ENCODE measurements around the gene CXADR. TPM values are rescaled to one million over a fixed set of nuclear protein-coding genes. Genes with fewer than 3 reads are reported as not detected.

CXADR gene
- total RNA-seq, 1 experiment from 2014 or later, result 7.9 TPM

- TF ChIP-seq CTCF (IDR thresholded peaks at IDR 0.05; ENCODE audit: unreplicated experiment), result no peak
- peaks cover 13% of the 10 kb centered on the region for H3K36me3 Mint-ChIP-seq (ENCODE audit: insufficient read depth, unreplicated experiment)
- POLR2A ChIA-PET, result interaction anchor here (1.0 to 1.1 kb wide), 2 partner anchors 40 to 130 kb away, joined by 3 read pairs; no protein-coding TSS in a partner anchor
- intact Hi-C loops (cut with micrococcal nuclease), result no loop called here
- no peak overlapping the region for H3K27ac Mint-ChIP-seq (ENCODE audit: low read depth, unreplicated experiment)
- H3K9me3 Mint-ChIP-seq (ENCODE audit: unreplicated experiment), result no peaks in the 10 kb centered on the region
- no TSS peak for BruUV-seq (replicated peaks)
- H3K4me3 Mint-ChIP-seq (ENCODE audit: unreplicated experiment), result no peak overlapping the region
- H3K4me1 Mint-ChIP-seq (ENCODE audit: insufficient read depth, unreplicated experiment), result peaks cover 16% of the 10 kb centered on the region
- no peak for DNase-seq (ENCODE audit: unreplicated experiment)
- CTCF ChIA-PET, result interaction anchor here (0.7 to 1.7 kb wide), 8 partner anchors 13 to 167 kb away, joined by 3 to 9 read pairs (median 4); no protein-coding TSS in a partner anchor
- H3K27me3 Mint-ChIP-seq (ENCODE audit: insufficient read depth, unreplicated experiment), result no peaks in the 10 kb centered on the region
These were observed 39.6 kb downstream of the CXADR start for GRCh38 chr21:17552410-17552809.

- DNase-seq (ENCODE audit: unreplicated experiment), result no peak
- no peak overlapping the region for H3K27ac Mint-ChIP-seq (ENCODE audit: low read depth, unreplicated experiment)
- peaks cover 9% of the 10 kb centered on the region for H3K36me3 Mint-ChIP-seq (ENCODE audit: insufficient read depth, unreplicated experiment)
- H3K9me3 Mint-ChIP-seq (ENCODE audit: unreplicated experiment), result no peaks in the 10 kb centered on the region
- no TSS peak for BruUV-seq (replicated peaks)
- TF ChIP-seq CTCF (IDR thresholded peaks at IDR 0.05; ENCODE audit: unreplicated experiment), result no peak
- peaks cover 11% of the 10 kb centered on the region for H3K4me1 Mint-ChIP-seq (ENCODE audit: insufficient read depth, unreplicated experiment)
- POLR2A ChIA-PET, result interaction anchor here (0.6 to 1.2 kb wide), 4 partner anchors 21 to 178 kb away, joined by 3 to 8 read pairs (median 4); no protein-coding TSS in a partner anchor
- CTCF ChIA-PET, result interaction anchor here (0.5 to 2.4 kb wide), 27 partner anchors 9 to 535 kb away, joined by 3 to 86 read pairs (median 4); no protein-coding TSS in a partner anchor
- no peaks in the 10 kb centered on the region for H3K27me3 Mint-ChIP-seq (ENCODE audit: insufficient read depth, unreplicated experiment)
- H3K4me3 Mint-ChIP-seq (ENCODE audit: unreplicated experiment), result no peak overlapping the region
- intact Hi-C loops (cut with micrococcal nuclease), result loop anchor here (1.0 kb wide), 1 partner anchor 167 kb away; no protein-coding TSS in a partner anchor
These were observed 41.3 kb downstream of the CXADR start for GRCh38 chr21:17554120-17554519.

DNA sequence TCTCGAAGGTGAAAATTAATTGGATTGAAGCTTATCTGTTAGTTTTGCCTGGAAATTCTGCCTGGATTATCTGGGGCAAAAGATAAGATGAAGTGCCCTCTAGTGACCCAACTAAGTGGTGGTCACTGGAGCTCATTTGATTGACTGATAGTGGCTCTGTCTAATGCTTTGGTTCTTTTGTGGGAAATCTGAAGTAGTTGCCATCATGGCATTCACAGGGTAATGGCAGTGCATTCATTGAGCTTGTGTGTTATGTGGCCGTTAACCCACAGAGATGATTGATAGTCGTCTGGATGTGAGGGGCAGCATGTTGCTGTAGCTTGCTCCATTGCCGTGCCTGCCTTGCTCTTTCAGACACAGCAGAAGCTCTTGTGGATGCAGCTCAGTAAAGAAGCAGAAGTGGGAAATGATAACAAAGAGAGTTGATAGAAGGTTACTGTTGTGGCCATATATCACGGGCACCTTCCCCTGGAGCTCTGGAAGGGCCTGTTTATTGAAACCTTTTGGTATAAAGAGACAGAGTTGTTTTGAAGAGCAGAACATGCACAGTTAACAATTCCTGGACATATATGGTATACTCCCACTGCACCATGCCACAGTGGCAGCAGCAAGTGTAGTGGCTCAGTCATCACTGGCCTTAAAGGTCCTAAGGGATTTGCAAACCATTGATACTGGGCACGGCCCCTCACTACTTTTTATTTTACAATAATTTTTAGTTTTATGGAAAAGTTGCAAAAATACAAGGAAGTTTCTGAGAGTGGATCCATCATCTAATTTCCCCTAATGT is 42.0 kb downstream of the CXADR start:
- peak; percentile 35 for DNase-seq (ENCODE audit: unreplicated experiment)
- no TSS peak for BruUV-seq (replicated peaks)
- Mint-ChIP-seq H3K27ac (ENCODE audit: low read depth, unreplicated experiment) (no peak overlapping the region), H3K27me3 (ENCODE audit: insufficient read depth, unreplicated experiment) (no peaks in the 10 kb centered on the region), H3K9me3 (ENCODE audit: unreplicated experiment) (no peaks in the 10 kb centered on the region), H3K36me3 (ENCODE audit: insufficient read depth, unreplicated experiment) (peaks cover 10% of the 10 kb centered on the region), H3K4me3 (ENCODE audit: unreplicated experiment) (no peak overlapping the region), H3K4me1 (ENCODE audit: insufficient read depth, unreplicated experiment) (peaks cover 11% of the 10 kb centered on the region)
- ChIA-PET CTCF (interaction anchor here (0.6 to 2.4 kb wide), 30 partner anchors 10 to 536 kb away, joined by 3 to 86 read pairs (median 4); no protein-coding TSS in a partner anchor), POLR2A (interaction anchor here (0.6 to 1.2 kb wide), 5 partner anchors 10 to 179 kb away, joined by 3 to 8 read pairs (median 3); no protein-coding TSS in a partner anchor)
- TF ChIP-seq CTCF (IDR thresholded peaks at IDR 0.05; ENCODE audit: unreplicated experiment), result peak; percentile 26
- intact Hi-C loops (cut with micrococcal nuclease), result loop anchor here (1.0 kb wide), 1 partner anchor 168 kb away; no protein-coding TSS in a partner anchor

DNA sequence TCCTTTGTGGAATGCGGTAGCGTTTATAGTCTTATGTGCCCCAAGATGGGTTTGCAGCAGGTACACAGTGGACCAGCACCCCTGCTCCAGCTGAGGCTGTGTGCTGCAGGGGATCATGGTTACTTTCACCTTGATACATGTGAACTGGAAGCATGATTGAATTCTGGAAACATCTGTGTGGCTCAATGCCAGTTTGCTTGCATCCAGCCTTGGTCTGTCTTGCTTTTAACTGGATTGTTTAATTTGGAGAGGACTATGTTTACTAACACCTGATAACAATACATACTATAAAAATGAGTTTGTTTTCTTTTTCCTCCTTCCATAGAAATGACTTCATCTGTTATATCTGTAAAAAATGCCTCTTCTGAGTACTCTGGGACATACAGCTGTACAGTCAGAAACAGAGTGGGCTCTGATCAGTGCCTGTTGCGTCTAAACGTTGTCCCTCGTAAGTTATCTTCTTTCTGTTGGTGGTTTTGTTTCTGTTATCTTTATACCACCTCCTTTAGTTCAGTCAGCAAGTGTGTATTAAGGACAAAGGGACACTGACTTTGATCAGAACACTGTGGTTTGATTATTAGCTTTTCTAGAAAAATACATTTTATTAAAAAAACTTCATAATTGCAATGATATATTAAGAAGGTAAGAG is 47.7 kb downstream of the CXADR start:
- Mint-ChIP-seq H3K27ac (ENCODE audit: low read depth, unreplicated experiment) (no peak overlapping the region), H3K4me1 (ENCODE audit: insufficient read depth, unreplicated experiment) (no peaks in the 10 kb centered on the region), H3K9me3 (ENCODE audit: unreplicated experiment) (no peaks in the 10 kb centered on the region), H3K27me3 (ENCODE audit: insufficient read depth, unreplicated experiment) (no peaks in the 10 kb centered on the region), H3K36me3 (ENCODE audit: insufficient read depth, unreplicated experiment) (peaks cover 7% of the 10 kb centered on the region), H3K4me3 (ENCODE audit: unreplicated experiment) (no peak overlapping the region)
- CTCF ChIA-PET, result interaction anchor here (0.5 to 1.4 kb wide), 3 partner anchors 153 to 174 kb away, joined by 3 read pairs; no protein-coding TSS in a partner anchor
- no TSS peak for BruUV-seq (replicated peaks)
- POLR2A ChIA-PET, result interaction anchor here (0.6 kb wide), 1 partner anchor 37 kb away, joined by 4 read pairs; no protein-coding TSS in a partner anchor
- DNase-seq (ENCODE audit: unreplicated experiment), result no peak
- intact Hi-C loops (cut with micrococcal nuclease), result no loop called here
- TF ChIP-seq CTCF (IDR thresholded peaks at IDR 0.05; ENCODE audit: unreplicated experiment), result no peak

Data from MCF 10A (cell line).